Measurements from ENCODE around the gene SLPI. TPM values are rescaled to one million over a fixed set of nuclear protein-coding genes. Genes with fewer than 3 reads are reported as not detected.

SLPI gene
- total RNA-seq, result 4.9 TPM in 1 of 2 replicates, not detected in the other

GRCh38 chr20:45254383-45255262 lies at the start of gene SLPI:
Gene SLPI (minus strand): TSS chr20:45254564. CDS start chr20:45254543, 21 bp downstream.

GRCh38 chr20:45221076-45221475 lies 33.3 kb downstream of the SLPI start, which contains the start of gene SEMG2:
Gene SEMG2 (plus strand): TSS chr20:45221373. CDS start chr20:45221390, 17 bp downstream.

GRCh38 chr20:45206725-45207124 lies 47.6 kb downstream of the SLPI start, which contains the start of gene SEMG1:
Gene SEMG1 (plus strand): TSS chr20:45207033. CDS start chr20:45207054, 21 bp downstream.

Other genes with a start within 250 kb of the SLPI start
- gene KCNS1, start 153.4 kb downstream of the SLPI start, total RNA-seq, result 0.26 TPM in 1 of 2 replicates, not detected in the other
- gene WFDC5, start 139.4 kb downstream of the SLPI start, total RNA-seq, result not detected in 2 replicates
- gene WFDC12, start 130.1 kb downstream of the SLPI start, total RNA-seq, result not detected in 2 replicates
- gene PI3, start 79.7 kb downstream of the SLPI start, total RNA-seq, result not detected in 2 replicates
- not detected in 2 replicates for gene SEMG1, start 47.5 kb downstream of the SLPI start, total RNA-seq
- gene SEMG2, start 33.2 kb downstream of the SLPI start, total RNA-seq, result not detected in 2 replicates
- gene RBPJL, start 52.3 kb upstream of the SLPI start, total RNA-seq, result not detected in 2 replicates
- 0.80 TPM in 1 of 2 replicates, not detected in the other for gene MATN4, start 53.7 kb upstream of the SLPI start, total RNA-seq
- 54.1 and 176 TPM in 2 replicates for gene SDC4, start 93.9 kb upstream of the SLPI start, total RNA-seq
- 19.5 and 28.3 TPM in 2 replicates for gene SYS1, start 108.6 kb upstream of the SLPI start, total RNA-seq
- not detected in 2 replicates for gene TP53TG5, start 123.8 kb upstream of the SLPI start, total RNA-seq
- 2.6 and 5.6 TPM in 2 replicates for gene DBNDD2, start 153.7 kb upstream of the SLPI start, total RNA-seq
- 107 and 126 TPM in 2 replicates for gene PIGT, start 161.6 kb upstream of the SLPI start, total RNA-seq
- gene WFDC2, start 215.2 kb upstream of the SLPI start, total RNA-seq, result 0.26 TPM in 1 of 2 replicates, not detected in the other

Measured in epithelial cell of alveolus of lung (primary cell).